Measurements from ENCODE around the gene NPHS2. TPM values are rescaled to one million over a fixed set of nuclear protein-coding genes. Genes with fewer than 3 reads are reported as not detected.

NPHS2 gene
- total RNA-seq, result not detected

DNA sequence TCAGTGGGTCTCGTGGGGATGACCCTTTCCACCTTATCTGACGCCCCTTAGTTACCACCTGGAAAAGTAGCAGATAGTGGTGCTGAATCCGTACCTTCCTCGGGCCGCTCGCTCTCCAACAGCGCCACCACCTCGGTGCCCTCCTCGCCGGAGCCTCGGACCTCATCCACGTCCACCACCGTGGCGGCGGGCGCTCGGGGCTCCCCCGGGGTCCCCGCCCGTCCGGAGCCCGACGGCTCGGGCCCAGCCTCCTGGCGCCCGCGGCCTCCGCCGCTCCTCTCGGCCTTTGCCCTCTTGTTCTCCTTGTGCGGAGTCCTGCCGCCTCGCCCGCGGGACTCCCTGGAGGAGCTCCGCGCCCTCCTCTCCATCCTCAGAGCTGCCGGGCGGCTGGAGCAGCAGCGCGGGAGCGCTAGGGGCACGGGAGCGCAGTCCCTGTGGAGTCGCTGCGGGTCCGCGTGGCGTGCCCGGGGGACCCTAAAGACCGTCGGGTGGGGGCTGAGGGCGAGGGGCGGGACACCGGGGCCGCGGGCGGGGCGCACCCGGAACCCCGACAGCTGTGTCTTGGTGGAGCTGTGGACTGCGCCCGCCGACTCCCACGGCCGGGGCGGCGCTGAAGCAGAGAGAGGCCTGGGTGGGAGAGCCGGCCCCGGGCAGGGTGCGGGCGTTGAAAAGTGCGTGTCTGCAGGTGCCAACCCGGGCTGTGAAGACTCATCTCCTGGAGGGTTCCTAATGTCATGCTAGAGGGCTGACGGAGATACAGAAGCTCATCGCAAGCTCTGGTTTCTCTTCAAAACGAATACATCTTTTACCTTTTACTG is at the start of gene NPHS2:
Gene NPHS2 (minus strand): TSS at position 452 of the 818 bp plus-strand sequence. CDS start 84 bp downstream, at position 368.
- DNase-seq, result no peak

- DNase-seq, result no peak
Measured at GRCh38 chr1:179612361-179612760, 36.6 kb upstream of the NPHS2 start.

DNA sequence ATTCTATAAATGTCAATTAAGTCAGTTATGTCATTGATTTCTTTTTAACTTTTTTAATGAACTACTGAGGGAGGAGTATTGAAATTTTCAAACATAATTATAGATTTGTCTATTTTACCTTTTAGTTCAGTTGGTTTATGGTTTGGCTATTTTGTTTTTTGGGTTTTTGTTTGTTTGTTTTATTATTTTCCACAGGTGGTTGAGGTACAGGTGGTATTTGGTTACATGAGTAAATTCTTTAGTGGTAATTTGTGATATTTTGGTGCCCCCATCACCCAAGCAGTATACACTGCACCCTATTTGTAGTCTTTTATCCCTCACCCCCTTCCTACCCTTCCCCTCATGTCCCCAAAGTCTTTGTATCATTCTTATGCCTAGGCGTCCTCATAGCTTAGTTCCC is 25.3 kb upstream of the NPHS2 start:
- DNase-seq, result no peak

- peak; percentile 42 for DNase-seq
Measured at GRCh38 chr1:179599623-179600249, 24.0 kb upstream of the NPHS2 start.

GRCh38 chr1:179598631-179599030 is 22.9 kb upstream of the NPHS2 start:
- DNase-seq, result no peak

DNA sequence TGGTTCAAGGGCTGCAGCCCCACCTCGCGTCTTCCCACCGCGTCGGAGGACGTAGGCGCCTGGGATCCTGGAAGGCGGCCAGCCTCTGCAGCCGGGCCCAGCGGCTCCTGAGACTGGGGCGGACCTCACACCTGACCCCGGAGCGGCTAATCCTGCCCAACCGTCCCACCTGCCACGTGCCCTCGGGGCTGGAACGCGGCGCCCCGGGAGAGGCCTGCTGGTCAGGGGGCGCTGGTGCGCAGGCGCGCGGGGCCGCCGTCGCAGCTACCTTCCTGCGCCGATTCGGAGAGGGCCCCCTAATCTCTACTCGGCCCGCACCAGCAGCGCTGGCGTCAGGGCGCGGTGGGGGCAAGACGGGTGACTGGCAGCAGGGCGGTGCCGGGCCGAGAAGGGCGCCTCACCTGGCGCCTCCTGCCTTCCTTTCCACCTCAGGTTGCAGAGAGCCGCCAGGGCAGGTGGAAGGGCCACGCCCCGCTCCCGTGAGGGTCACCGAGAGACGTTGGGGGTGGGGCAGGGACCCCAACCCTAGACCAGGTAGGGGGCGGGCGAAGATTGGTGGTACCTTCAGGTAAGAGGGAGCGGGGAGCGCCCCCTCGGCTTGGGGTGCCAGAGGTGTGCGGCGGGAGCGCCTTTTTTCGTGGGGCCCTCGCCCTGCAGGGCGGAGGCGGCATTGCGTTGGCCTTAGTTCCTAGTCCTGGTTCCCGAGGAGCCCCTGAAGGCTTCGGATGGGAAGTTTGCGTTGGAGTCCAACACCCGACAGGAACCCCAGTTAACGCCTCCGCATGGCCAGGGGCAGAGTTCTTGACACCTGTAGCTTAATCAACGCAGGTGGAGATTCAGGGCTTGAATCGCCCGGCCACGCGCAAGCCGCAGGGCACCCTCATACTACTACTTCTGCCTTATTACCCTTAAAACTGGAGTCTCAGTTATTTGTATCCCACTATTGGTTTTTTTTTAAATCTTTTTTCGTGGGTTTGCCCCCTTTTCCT is 16.1 kb upstream of the NPHS2 start, which contains the start of gene TDRD5:
Gene TDRD5 (plus strand): TSS at position 241 of the 989 bp plus-strand sequence. CDS start 784 bp downstream, outside the sequence.
- DNase-seq, result peak; percentile 42

DNA sequence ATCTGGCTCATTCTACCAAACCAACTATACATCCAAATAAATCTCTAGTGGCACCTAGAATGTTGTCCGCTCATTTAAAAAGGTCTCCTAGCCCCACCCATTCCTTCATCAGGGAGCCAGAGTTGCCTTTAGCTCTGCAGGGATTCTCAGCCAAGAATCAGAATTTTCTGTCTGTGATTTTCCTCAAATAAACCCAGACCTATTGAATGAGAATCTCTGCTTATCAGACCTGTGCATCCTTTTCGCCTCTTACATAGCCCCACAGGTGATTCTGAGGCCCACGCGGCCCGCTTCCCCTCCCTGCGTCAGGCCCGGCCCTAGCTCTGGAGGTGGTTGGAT is 15.5 kb upstream of the NPHS2 start:
- DNase-seq, result no peak

- no peak for DNase-seq
Measured at GRCh38 chr1:179590671-179591070, 14.9 kb upstream of the NPHS2 start.

GRCh38 chr1:179589509-179589908 is 13.8 kb upstream of the NPHS2 start:
- no peak for DNase-seq

DNA sequence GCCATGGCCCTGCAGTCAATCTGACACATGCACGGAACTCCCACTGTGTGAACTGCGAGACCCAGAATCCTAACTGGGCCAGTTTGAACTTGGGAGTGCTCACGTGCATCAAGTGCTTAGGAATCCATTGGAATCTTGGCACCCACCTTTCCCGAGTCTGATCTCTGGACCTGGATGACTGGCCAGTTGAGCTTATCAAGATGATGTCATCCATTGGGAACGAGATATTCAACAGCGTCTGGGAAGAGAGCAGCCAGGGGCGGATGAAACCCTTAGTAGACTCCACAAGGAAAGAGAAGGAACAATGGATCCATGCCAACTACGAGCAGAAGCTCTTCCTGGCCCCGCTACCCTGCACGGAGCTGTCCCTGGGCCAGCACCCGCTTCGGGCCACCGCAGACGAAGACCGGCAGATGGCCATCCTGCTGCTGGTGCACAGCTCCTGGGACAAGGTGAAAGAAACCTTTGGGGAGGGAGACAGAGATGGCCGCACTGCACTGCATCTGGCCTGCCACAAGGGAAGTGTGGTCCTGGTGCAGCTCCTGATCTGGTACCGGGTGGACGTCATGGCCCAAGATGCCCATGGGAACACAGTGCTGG is 12.8 kb upstream of the NPHS2 start:
- no peak for DNase-seq

DNA sequence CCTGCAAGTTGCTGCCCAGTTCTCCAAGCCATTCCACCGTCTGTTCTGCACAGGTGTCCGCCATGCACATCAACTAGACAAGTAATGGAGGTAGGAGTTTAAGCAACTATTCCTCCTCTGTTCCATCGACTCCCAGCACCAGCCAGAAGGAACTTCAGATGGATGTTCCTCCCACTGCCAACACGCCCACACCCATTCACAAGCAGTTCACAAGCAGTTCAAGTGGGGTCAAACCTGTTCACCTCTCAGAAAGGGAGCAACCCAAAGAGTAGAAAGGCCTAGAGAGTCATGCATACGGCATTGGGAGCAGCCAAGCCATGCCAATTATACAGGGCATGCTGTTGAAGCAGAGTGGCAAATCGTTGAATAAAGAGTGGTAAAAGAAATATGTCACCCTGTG is 11.6 kb upstream of the NPHS2 start:
- DNase-seq, result no peak

- DNase-seq, result peak; percentile 92
Measured at GRCh38 chr1:179586107-179586823, 10.5 kb upstream of the NPHS2 start.

DNA sequence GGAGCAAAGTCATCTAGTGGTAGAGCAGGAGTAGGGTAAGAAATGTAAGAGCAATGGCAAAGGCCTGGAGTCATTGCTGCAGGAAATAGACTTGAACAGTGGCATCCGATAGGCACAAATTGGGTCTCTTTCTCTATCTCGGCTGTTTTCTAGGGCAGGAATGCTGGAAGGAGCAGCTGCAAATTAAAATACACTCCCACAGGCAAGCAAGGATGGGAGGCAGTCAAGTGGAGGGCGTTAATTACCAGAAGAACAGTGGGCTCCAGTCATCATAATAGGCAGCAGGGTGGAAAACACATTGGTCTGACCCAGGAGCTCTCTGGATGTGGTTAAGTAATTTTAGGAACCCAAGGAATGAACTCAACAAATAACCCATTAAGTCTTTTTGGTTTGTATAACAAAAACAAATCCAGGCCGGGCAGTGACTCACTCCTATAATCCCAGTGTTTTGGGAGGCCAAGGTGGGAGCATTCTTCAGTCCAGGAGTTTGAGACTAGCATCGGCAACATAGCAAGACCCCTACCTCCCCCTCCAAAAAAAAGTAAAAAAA is 8.1 kb upstream of the NPHS2 start:
- no peak for DNase-seq

DNA sequence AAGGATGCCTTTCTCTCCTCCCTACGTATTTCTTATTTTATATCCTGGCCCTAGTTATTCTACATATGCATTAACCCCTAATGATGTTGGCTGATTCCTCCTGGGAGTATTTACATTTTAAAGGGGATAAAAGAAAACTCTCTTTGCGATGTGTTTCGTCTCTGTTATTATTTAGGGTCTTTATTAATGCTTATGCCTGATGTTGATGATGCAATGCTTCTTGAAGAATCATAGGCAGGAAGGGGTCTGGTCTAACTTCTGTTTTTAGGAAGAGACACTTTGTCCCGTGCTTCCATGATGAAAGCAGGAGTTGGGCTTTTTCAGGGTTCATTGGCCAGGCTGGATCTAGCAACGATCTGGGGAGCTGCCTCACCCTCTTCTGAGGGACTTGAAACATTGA is 761 bp upstream of the NPHS2 start:
- DNase-seq, result no peak

DNA sequence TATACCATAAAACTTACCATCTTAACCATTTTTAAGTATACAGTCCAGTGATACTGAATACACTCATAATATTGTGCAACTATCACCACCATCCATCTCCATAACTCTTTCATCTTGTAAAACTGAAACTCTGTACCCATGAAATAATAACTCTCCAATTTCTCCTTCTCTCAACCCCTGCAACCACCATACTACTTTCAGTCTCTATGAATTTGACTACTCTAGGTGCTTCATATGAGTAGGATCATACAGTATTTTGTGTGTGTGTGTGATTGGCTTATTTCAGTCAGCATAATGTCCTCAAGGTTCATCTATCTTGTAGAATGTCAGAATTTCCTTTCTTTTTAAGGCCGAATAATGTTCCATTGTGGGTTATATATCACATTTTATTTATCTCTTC is 17.7 kb downstream of the NPHS2 start:
- DNase-seq, result no peak

GRCh38 chr1:179554427-179554826 is 21.3 kb downstream of the NPHS2 start:
- no peak for DNase-seq

- DNase-seq, result no peak
Measured at GRCh38 chr1:179550746-179551682, 24.7 kb downstream of the NPHS2 start.

DNA sequence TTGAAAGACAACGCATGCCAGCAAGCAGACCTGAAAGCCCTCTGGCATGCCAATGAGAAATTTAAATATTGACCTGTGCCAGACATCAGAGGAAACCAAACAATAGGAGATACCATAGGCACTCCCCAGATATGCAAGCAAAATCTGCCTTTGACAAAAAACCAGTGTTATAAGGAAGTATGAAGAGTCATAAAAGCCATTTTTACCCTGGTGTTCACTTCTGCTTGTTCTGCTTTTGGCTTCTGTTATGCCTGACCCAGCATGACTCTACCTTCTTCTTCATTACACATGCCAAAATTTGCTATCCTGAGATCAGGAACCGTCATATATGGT is 26.4 kb downstream of the NPHS2 start:
- DNase-seq, result no peak

- DNase-seq, result no peak
Measured at GRCh38 chr1:179548666-179549367, 26.9 kb downstream of the NPHS2 start.
